Posterior vena cava (tissue), 2 donors: ENCODE data around the gene UBN2. TPM values are rescaled to one million over a fixed set of nuclear protein-coding genes. Genes with fewer than 3 reads are reported as not detected.

ENCODE experiments used
- DNase-seq: peaks from one replicate; pipeline ENCODE4 v3.0.0-alpha.2; 2020; ENCODE audit warnings: low spot score
- intact Hi-C, 2 donors: fragments of 100-400 bp; cut with DNase I; formaldehyde crosslinking; loops; one replicate each; pipeline versions ENCODE4 v1.14.1 to v1.14.2; 2022 to 2023
- total RNA-seq, 2 donors: library from RNA; stranded (reverse); fragmentation: NEBNext Ultra II Directional; extraction: Animal tissue kit (Norgen Biotek cat#: 25700); gene quantifications; one replicate each; pipeline ENCODE4 v1.2.1, GENCODE V29; 2021
- donor health status: DM: yes; HTN: yes; CAD: no.
- donor health status: DM: yes; HTN: yes; CAD: no.

Gene UBN2
- total RNA-seq, 2 donors from 2014 or later = 18.8 to 19.3 TPM

- DNase-seq = no peak
- intact Hi-C loops = no loop called here
Observed at GRCh38 chr7:139230023-139230422, 1.0 kb upstream of the UBN2 start.

DNA sequence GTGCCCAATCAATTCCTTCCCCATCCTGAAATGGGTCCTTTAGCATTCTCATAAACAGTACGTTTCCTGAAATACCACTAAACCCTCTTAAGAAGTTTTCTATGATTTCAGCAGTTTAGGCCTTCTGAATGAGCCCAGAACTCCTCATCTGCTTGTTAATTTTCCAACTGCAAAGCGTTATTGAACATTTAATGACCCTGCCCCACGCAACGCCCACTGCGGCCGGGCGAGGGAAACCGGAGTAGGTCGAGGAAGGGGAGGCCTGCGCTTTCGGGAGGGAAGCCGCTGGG is 608 bp upstream of the UBN2 start:
- intact Hi-C loops = no loop called here

GRCh38 chr7:139231513-139232376 is 708 bp downstream of the UBN2 start:
- intact Hi-C loops = no loop called here

More for the DNA sequence above, 608 bp upstream of the UBN2 start:
- DNase-seq = no peak

DNA sequence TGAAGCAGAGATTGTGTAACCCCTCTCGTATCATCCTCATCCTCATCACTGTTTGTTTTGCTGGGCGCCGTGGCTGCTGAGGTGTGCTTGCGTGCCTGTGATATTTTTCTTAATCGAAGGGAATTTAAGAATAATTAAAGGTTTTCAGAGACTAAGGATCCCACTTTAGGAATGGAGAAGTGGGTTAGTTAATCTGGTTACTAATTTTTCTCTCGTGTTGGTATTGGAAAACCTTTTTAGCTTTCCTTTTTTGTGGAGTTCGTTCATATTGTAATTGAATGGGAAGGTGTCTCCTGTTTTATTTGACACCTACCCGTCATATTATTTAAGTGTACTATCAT is 1.3 kb downstream of the UBN2 start:
- intact Hi-C loops = no loop called here
- DNase-seq = no peak

More at GRCh38 chr7:139231513-139232376, 708 bp downstream of the UBN2 start:
- DNase-seq = peak; percentile 83

DNA sequence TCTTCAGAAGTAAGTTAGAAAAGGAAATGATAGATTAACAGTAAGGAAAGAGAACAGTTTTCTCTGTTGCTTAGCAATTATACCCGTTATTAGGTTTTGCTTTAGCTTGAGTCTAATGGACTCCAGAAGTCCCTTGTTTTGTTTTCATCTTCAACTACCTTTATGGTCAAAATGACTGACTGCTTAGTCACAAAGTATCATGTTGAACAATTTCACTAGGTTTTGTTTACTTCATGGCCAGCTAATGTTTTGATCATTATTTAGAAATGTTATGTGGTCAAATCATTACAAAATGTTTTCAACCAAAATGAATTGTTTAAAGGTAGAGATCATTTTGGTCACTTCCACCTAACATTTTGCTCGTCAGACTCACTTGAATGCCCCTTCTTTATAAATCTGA is 1.9 kb downstream of the UBN2 start:
- DNase-seq = no peak
- intact Hi-C loops = no loop called here

GRCh38 chr7:139241258-139241657 is 10.2 kb downstream of the UBN2 start:
- DNase-seq = no peak
- intact Hi-C loops = no loop called here

- intact Hi-C loops = no loop called here
- DNase-seq = no peak
Observed at GRCh38 chr7:139242741-139243281, 11.8 kb downstream of the UBN2 start.

DNA sequence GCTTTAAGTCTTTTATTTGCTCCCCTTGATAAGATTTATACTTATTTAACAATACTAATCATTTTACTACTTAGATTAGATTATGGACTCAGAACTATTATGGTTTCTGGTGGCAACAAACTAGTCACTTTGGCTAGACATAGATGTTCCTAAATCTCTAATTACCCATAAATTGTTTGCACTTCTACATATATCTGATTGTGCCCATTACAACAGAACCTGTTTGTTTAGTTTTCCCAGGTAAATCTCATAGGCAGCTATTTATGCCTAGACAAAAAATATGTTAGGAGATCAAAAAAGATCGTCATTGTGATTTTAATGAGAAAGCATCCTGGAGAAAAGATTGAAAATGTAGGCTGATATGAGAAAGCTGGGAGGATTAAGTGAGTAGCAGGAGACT is 14.4 kb downstream of the UBN2 start:
- DNase-seq = no peak
- intact Hi-C loops = no loop called here

GRCh38 chr7:139246494-139246893 is 15.5 kb downstream of the UBN2 start:
- no peak for DNase-seq
- intact Hi-C loops = no loop called here

DNA sequence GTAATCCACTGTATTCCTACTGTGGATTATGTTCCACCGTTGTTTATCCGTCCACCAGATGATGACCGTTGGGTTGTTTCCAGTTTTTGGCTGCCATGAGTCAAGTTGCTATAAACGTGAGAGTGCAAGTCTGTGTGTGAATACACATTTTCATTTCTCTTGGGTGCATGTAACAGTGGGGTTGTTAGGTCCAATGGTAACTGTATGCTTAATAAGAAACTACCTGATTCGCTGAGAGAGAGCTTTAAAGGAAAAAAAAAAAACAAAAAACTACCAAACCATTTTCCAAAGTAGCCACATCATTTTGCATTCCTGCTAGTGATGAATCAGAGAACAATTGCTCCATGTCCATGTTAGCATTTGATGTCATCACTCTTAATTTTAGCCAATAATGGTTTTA is 15.9 kb downstream of the UBN2 start:
- no peak for DNase-seq
- intact Hi-C loops = no loop called here

DNA sequence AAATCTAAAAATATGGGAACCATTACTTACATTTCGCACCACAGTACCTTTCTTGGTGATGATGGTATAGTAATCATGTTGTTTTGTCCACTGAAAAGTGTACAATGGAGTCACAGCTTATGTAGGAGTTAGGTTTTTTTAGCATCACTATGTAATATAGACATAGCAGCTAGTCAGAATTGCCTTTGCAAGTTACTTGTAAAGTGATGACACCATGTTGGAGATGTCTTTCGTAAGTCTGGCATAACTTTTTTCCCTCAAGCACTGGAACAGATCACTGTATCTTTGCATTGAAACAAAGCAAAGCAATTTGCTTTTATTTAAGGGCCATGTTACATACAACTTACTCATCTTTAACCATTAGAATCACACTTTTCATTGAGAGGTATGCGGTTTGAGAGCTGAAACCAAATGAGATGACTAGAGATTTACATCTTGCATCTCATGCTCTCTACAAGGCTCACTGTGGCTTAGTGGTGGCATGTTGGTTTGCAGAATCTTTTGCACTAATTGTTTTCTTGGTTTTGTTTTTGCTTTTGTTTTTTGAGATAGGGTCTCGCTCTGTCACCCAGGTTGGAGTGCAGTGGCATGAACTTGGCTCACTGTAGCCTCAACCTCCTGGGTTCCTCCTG is 18.3 kb downstream of the UBN2 start:
- DNase-seq = no peak
- intact Hi-C loops = no loop called here

DNA sequence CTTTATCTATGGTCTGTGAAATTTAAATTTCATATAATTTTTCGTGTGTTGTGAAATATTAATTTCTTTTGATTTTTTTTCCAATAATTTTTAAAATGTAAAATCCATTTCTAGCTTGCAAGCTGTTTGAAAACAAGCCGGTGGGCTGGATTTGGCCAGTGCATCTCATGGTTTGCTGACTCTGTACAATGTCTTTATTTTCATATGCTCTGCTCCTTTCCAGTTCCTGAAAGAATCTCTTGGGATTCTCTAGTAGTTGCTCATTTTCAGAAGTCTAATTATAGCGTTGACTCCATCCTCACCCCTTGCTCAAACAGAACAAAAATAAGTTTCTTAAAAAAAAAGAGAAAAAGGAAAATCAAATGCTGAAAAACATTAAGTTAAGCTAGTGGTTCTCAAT is 21.4 kb downstream of the UBN2 start:
- intact Hi-C loops = loop anchor here in 1 of 2 donors (2.0 kb wide), 1 partner anchor 50 kb away; no protein-coding TSS in a partner anchor
- DNase-seq = no peak

DNA sequence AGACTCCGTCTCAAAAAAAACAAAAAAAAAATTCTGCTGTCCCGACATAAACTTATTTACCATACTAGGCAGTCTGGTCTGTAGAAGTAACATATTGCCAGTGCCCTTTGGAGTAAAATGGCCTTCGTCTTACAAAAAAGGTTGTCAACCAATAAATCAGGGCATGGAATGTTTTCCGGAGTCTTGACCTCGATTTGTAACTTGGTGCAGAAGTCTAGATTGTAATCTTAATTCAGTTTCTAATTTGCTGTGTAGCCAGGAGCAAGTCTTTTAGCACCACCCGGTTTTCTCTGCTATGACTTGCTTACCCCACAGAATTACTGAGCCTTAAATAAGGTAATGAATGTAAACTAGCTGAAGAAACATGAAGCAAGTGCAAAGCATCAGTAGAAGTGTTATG is 23.2 kb downstream of the UBN2 start:
- intact Hi-C loops = no loop called here
- DNase-seq = no peak

GRCh38 chr7:139254728-139255127 is 23.7 kb downstream of the UBN2 start:
- intact Hi-C loops = no loop called here
- no peak for DNase-seq

DNA sequence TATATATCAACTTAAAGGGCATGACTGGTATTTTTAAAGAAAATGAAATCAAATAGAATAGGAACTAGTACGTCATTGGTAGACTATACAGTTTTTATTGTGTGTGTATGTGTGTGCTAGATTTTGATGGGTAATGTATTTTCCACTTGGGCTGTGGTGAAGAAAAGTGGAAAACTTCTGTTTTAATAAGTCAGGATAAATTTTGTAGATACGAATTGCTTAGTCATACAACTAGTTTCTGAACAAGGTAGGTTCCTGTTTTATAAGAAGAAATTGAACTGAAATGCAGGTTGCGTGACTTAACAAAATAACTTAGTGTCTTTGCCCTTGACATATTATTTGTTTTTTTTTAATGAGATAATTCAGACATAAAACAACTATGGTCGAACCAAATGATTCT is 24.3 kb downstream of the UBN2 start:
- intact Hi-C loops = no loop called here
- DNase-seq = no peak

DNA sequence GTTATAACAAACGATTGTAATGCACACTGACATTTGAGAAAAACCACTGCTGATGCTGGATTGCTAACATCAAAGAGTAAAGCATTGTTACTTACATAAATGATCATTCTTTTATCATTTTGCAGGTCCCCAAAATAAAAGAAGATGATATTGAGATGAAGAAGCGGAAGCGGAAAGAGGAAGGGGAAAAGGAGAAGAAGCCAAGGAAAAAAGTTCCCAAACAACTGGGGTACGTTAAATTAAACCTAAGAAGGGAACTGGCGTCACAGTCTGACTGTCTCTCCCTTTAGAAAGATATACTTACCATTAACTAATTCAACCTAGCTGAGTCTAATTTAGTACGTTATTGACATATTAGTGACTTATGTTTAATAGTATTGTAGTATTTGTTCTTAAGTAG is 28.1 kb downstream of the UBN2 start:
- intact Hi-C loops = no loop called here
- no peak for DNase-seq

DNA sequence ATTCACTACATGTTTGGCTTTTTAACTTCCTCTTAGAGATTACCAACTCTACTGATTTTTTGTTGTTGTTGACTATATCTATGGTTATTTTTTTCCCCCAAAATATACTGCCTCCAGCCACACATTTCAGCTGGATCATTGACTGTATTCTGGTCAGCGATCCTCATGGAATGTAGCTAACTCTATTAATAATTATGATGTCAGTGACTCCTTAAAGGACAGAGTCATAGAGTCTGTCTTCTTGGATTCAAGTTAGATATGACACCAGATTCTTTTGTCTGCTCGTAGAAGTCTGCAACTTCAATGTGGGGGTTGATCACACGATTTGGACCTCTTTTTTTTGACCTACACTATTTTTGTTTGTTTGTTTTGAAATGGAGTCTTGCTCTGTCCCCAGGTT is 33.2 kb downstream of the UBN2 start:
- intact Hi-C loops = no loop called here
- DNase-seq = no peak

- intact Hi-C loops = no loop called here
- no peak for DNase-seq
Observed at GRCh38 chr7:139265673-139266072, 34.6 kb downstream of the UBN2 start.

GRCh38 chr7:139271718-139272628 is 40.9 kb downstream of the UBN2 start:
- intact Hi-C loops = loop anchor here in 1 of 2 donors (1.0 kb wide), 1 partner anchor 20 kb away; no protein-coding TSS in a partner anchor
- DNase-seq = no peak
